Fibroblast of skin of left biceps (primary cell): ENCODE measurements around the gene VAMP8.
"Not testable (repeated sequence)": the region's sequence is repeated elsewhere in the genome, so short reads cannot be mapped to it uniquely, and the experiment has no call there.

Experiments
- DNase-seq, 2 experiments: peaks; one replicate each; pipeline ENCODE4 v3.0.0-alpha.2; 2013; ENCODE audit warnings: low read depth in 2 of 2

VAMP8 gene

GRCh38 chr2:85547089-85547858, 30.1 kb upstream of the VAMP8 start:
- no peak for DNase-seq

DNA sequence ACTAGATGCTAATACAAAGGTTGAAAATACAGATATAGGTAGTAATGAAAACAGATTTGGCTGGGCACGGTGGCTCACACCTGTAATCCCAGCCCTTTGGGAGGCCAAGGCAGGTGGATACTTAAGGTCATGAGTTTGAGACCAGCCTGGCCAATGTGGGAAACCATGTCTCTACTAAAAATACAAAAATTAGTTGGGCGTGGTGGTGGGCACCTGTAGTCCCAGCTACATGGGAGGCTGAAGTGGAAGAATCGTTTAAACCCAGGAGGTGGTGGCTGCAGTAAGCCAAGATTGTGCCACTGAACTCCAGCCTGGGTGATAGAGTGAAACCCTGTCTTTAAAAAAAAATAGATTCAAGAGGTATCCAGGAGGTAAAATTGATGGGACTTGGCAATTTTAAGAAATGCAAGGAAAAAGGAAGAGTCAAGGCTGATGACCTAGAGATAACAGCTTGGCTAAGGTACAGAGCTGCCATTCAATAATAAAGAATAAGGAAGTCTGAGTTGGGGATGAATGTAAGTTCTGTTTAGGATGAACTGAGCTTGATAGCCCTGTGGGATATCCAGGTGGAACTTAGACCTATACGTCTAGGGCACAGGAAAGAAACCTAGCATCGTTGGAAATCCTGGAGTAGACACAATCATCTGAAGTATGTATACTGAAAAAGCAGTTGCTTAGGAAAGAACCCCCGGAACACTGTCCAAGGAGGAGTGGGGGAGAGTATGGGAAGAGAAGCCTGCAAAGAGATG, 29.4 kb upstream of the VAMP8 start:
- no peak for DNase-seq

GRCh38 chr2:85548608-85548900, 28.8 kb upstream of the VAMP8 start:
- no peak for DNase-seq

DNA sequence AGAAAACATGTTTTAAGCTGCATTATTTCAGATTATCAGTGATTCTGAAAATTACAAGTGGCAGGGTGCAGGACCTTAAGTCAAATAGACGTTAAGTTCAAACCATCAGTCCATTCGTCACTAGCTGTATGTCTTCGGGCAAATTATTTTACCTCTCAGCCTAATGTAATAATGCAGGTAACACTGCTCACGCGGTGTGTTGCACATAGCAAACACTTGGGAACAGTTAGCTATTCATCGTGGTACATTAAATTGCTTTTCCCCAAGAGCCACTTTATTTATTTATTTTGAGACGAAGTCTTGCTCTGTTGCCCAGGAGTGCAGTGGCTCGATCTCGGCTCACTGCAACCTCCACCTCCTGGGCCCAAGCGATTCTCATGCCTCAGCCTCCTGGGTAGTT, 28.3 kb upstream of the VAMP8 start:
- no peak for DNase-seq

- peak; percentile 83 to 85 for DNase-seq
Observed at GRCh38 chr2:85549826-85550225, 27.6 kb upstream of the VAMP8 start.

GRCh38 chr2:85550486-85550885, 26.9 kb upstream of the VAMP8 start:
- DNase-seq: no peak

DNA sequence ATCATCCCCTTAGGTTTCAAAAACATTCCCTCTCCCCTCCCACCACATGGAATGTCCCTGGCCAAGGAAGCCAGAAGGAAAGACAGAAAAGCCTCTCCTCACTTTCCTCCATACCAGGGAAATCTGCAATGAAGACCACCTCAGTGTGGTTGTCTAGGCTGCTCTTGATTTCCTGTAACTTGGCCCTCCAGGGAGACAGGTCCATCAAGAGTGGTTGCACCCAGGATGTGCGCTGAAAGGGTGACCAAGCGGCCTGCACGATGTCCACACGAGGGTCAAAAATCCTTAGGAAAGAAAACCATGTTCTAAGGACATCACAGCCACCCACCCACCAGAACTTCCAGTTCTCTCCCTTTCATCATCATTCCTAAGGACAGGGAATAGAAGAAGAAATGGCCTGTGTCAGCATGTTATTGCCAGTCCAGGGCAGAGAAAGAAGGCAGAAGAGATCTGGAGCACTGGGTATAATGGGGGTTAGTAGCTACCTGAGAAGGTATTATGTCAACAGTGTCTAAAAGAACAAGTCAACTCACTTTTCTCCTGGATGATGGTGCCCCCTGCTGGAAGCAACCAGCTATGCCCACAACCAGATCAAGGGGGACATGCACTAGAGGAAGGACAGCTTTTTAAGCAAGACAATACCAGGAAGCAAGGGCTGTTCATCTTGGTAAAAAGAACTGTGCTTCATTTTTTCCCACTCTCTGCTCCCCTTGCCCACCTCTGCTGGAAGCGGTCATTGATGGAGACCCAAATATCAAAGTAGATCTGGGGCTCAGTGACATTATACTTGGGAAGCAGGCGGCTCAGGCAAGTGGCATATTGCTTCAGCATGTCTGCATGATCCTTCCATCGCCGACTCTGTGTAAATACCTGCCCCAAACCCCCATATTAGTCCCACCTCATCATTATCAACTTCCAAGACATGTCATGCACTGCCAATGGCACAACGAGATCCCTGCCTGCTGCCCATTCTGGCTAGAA, 25.4 kb upstream of the VAMP8 start:
- peak in 1 of 2 experiments; percentile 31 for DNase-seq

- no peak for DNase-seq
Observed at GRCh38 chr2:85553184-85553583, 24.2 kb upstream of the VAMP8 start.

GRCh38 chr2:85554980-85555612, 22.3 kb upstream of the VAMP8 start:
- DNase-seq: no peak

DNA sequence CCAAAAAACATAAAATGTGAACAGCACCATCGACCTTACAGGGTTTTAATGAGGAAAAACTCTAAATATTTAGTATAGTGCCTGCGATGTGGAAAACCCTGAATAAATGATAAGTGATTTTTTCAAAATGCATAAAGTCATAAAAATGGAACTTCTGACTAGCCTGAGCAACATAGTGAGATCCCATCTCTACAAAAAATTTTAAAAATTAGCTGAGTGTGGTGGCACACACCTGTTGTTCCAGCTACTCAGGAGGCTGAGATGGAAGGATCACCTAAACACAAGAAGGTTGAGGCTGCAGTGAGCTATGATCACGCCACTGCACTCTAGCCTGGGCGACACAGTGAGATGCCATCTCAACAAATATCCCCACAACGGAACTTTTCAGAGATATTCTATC, 20.3 kb upstream of the VAMP8 start:
- DNase-seq: no peak

- no peak for DNase-seq
Observed at GRCh38 chr2:85558160-85558559, 19.2 kb upstream of the VAMP8 start.

GRCh38 chr2:85560403-85560726, 17.0 kb upstream of the VAMP8 start:
- not testable (repeated sequence) for DNase-seq

DNA sequence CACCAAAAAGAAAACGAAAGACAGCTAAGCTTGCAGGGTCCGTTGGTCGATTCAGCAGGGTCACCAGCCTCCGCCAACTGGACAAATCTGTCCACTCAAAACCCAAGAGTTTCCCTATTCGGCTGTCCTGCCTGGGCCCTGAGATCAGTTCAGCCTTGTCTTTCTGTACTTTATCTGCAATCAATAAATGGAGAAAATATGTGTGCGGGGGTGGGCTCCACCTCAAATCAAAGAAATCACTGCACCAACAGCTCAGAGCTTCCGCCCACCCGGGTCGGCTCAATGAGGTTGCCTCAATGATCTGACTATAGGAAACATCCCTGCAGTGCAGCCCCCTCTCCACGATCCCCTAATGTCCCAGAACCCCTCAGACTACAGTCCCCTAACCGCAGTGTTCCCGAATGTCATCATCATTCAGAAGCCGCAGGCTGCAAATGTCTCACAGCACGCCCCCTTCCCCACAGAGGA, 16.5 kb upstream of the VAMP8 start:
- DNase-seq: no peak

- DNase-seq: peak; percentile 71
Observed at GRCh38 chr2:85561280-85562212, 15.8 kb upstream of the VAMP8 start, which contains the start of gene GGCX. Gene GGCX, minus strand, starts transcription at chr2:85561493. Its CDS starts 65 bp downstream, at chr2:85561428.

DNA sequence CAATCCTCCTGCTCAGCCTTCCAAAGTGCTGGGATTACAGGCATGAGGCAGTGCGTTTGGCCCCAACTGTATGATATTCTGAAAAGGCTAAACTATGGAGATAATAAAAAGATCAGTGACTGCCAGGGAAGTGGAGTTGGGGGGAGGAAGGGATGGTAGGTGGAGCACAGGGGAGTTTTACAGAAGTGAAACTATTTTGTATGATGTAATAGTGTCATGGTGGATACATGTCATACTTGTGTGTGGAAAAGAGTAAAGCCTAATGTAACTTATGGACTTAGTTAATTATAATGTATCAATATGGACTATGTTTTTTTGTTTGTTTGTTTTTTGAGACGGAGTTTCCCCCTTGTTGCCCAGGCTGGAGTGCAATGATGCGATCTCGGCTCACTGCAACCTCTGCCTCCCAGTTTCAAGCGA, 13.2 kb upstream of the VAMP8 start:
- no peak for DNase-seq

- no peak for DNase-seq
Observed at GRCh38 chr2:85566265-85566664, 11.1 kb upstream of the VAMP8 start.

DNA sequence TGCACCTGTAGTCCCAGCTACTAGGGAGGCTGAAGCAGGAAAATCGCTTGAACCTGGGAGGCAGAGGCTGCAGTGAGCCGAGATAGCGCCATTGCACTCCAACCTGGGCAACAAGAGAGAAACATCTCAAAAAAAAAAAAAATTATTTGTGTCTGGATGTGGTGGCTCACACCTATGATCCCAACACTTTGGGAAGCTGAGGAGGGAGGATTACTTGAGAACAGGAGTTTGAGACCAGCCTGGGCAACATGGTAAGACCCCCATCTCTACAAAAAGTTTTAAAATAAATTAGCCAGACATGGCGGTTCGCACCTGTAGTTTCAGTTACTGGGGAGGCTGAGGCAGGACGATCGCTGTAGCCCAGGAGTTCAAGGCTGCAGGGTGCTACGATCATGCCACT, 1.6 kb upstream of the VAMP8 start:
- DNase-seq: no peak

GRCh38 chr2:85577063-85577385, 362 bp upstream of the VAMP8 start:
- no peak for DNase-seq

DNA sequence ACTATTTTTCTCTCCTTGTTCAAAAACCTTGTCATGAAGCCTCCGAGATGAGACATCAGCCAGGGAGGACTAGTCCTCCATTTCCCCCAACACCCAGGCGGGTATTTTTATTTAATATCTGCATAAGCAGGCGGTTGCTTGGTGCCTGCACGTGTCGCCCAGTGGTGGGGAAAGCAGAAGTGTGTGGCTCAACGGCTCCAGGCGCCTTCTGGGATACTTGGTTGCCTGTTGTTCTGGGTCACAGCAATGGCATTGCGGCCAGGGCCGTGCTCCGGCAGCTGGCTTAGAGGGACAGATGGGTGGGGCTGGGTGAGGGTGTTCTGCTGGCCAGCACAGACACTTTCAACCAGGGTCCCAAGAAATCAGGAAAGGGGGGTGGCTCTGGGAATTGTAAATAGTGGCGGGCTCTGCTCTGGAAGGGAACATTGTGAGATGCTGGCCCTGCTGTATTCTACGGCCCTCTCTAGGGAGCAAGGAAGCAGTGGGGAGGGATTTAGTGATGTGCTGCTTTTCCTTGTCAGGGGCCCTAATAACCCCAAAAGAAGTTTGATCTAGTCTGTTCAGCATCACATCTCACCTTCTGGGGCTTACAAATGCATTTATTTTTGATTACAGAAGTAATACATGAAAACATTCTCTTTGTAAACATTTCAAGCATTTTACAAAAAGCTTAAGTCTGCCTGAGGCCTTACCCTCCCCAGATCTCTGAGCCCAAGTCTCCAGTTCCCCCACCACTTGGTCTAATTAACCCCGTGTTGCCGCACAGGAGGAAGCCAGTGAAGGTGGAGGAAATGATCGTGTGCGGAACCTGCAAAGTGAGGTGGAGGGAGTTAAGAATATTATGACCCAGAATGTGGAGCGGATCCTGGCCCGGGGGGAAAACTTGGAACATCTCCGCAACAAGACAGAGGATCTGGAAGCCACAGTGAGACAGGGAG, 1.1 kb downstream of the VAMP8 start:
- no peak for DNase-seq
